Activated effector memory CD4-positive, alpha-beta T cell treated with Interleukin-2 at 50 U/mL for 16 hours (primary cell): ENCODE results near the gene GOLPH3L.
"Not testable (repeated sequence)": the region's sequence is repeated elsewhere in the genome, so short reads cannot be mapped to it uniquely, and the experiment has no call there.

Experiments
- DNase-seq: peaks from one replicate; pipeline ENCODE4 v3.0.0-alpha.2; 2020

GOLPH3L gene

DNA sequence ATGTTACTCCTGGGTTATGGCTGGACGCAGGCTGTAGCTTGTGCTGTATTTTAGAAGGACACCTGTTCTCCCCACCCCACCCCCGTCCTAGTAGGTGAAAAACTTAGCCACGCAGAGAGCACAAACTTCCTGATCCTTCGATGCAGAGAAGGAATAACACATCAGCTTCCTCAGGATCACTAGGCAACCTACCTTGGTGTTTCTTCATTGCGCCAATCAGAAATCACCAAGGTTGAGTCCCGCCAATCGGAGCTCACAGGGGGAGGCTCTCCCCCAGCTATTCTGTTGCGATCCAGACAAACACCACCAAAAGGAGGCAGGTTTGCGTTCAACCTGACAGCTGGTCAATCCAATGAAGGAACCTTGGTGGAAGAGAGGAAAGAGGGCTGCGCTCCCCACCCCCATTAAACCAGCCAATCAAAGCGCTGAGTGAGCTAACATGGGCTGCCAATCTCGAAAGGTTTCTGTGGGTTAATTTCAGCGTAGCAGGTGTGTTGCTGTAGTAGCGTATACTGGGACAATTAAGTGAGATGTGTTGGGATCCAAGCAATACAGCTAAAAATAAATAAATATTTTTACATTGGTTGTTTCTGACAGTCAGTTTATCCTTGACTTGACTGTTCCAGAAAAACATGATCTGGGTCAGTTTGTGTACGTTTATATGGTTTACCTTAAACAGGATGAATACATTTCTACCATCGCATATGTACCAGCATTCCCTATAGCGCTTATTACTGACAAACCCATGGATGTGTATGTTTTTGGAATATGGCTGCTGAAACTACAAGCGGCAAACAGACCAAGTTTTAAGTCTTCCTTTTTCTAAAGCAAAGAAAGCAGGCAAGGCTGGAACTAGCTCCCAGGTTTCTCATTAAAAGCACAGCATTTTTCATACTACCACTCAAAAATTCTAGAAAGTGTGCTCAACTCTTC, at the start of gene GOLPH3L:
TSS of gene GOLPH3L (minus strand) at position 160 of the 933 bp plus-strand sequence. CDS start 2,316 bp downstream, outside the sequence.
- peak; percentile 84 for DNase-seq

- DNase-seq, result no peak
These were observed 33.3 kb upstream of the GOLPH3L start for GRCh38 chr1:150730130-150730721.

- no peak for DNase-seq
These were observed 27.4 kb upstream of the GOLPH3L start for GRCh38 chr1:150724336-150724735.

GRCh38 chr1:150720703-150721102, 23.7 kb upstream of the GOLPH3L start, which contains the start of gene HORMAD1:
Gene HORMAD1 (minus strand): TSS chr1:150720895. CDS start chr1:150719505, 1,390 bp downstream.
- no peak for DNase-seq

DNA sequence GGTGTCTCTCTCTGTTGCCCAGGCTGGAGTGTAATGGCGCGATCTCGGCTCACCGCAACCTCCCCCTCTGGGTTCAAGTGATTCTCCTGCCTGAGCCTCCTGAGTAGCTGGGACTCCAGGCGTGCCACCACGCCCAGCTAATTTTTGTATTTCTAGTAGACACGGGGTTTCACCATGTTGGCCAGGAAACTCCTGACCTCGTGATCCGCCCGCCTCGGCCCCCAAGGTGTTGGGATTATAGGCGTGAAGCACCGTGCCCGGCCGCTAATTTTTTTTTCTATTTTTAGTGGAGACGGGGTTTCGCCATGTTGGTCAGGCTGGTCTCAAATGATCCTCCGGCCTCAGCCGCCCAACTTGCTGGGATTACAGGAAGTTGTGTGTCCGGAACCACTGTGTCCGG, 23.1 kb upstream of the GOLPH3L start:
- no peak for DNase-seq

- no peak for DNase-seq
These were observed 21.4 kb upstream of the GOLPH3L start for GRCh38 chr1:150718225-150718891.

- not testable (repeated sequence) for DNase-seq
These were observed 12.1 kb upstream of the GOLPH3L start for GRCh38 chr1:150709031-150709430.

GRCh38 chr1:150708595-150708994, 11.6 kb upstream of the GOLPH3L start:
- no peak for DNase-seq

DNA sequence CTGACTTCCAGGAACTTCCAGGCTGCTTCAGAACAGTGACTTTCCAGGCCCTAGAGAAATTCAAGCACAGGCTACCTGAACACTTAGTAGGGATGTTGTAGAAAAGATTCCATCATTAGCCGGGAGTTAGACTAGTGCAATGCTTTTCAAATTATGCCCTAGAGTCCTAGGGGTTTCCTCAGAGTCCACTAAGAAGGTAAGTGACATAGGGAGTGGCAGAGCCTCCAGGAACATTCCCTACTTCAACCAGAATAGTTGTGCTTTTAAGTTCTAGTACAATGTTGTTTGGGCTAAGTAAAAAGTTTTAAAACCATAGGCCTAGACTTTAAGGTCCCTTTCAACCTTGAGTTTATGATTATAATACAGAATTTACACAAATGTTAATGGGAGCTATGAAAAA, 9.1 kb upstream of the GOLPH3L start:
- DNase-seq, result no peak

- DNase-seq, result no peak
These were observed 6.5 kb upstream of the GOLPH3L start for GRCh38 chr1:150703427-150703826.

- no peak for DNase-seq
These were observed 364 bp downstream of the GOLPH3L start for GRCh38 chr1:150696590-150696989.

DNA sequence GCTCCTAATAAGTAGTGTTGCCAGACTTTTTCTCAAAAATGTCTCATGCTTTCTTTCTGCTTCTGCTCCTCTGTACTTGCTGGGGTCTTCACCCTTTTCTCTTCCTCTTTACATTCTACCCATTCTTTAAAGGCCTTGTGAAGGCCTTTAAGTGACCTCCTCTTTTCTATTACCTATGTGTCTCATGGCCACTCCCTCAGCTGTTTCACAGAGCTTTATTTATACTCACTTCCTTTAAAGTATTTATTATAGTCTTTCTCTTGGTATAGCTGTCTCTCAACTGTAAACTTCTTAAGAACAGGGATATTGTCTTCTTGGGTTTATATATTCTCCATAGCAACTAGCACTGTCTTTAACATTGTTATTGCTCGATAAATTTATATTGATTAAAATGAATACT, 792 bp downstream of the GOLPH3L start:
- no peak for DNase-seq

GRCh38 chr1:150695561-150695960, 1.4 kb downstream of the GOLPH3L start:
- no peak for DNase-seq

DNA sequence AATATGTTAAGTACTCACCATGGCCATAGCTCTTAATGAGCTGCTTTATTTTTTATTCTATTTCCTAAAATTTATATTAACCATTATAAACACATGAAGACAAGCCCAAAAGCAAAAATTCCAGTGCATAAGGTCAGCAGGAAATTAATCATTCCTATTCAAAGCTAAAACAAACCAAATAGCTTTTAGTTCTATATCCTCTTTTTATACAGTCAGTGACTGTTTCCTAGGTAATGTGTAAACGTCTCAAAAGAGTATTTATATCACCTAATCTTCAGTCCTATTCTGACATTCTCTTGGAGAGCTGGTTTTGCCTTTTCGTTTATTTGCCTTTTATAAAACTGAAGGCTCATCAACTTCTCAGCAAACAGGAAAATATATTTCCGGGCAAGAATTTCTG, 4.2 kb downstream of the GOLPH3L start:
- DNase-seq, result no peak

GRCh38 chr1:150688763-150689162, 8.2 kb downstream of the GOLPH3L start:
- DNase-seq, result no peak

DNA sequence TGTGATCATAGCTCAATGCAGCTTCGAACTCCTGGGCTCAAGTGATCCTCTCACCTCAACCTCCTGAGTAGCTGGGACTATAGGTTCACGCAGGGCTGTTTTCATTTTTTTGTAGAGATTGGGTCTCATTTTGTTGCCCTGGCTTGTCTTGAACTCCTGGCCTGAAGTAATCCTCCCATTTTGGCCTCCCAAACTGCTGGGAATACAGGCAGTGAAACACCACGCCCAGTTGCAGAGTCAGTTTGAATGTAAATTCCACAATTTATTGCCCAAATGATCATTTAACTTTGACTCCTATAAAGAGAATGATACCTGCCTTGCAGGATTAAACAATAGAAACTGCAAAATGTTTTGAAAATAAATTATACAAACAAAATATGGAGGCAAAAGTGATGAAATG, 10.7 kb downstream of the GOLPH3L start:
- DNase-seq, result no peak

- DNase-seq, result no peak
These were observed 13.0 kb downstream of the GOLPH3L start for GRCh38 chr1:150683914-150684313.

DNA sequence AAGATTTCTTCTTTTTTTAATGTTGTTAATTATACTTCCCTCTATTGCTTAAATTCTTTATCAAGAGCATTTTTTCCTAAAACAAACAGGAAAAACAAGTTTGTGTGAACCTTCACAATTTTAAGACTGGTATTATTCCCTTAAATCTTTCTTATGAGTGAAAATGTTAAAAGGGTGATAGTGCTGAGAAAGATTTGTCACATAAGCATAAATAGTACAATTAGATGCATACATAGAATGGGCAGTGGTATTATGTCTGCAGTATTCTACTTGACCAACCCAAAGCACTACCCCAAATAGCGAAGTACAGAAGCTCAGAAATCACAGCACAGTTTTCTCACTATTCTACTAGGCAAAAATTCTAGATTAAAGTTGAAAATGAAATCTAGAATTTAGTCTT, 18.0 kb downstream of the GOLPH3L start:
- no peak for DNase-seq

DNA sequence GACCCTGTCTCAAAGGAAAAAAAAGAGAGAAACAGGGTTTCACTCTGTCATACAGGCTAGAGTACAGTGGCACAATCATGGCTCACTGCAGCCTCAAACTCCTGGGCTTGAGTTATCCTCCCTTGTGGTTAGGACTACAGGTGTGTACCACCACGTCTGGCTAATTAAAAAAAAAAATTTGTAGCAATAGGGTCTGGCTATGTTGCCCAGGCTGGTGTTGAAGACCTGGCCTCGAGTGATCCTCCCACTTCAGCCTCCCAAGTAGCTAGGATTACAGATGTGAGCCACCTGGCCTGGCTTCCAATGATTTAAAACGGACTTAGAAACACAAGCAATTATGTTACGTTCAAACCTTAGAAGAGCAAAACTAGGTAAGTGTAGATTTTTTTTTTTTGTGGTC, 22.1 kb downstream of the GOLPH3L start:
- DNase-seq, result no peak

GRCh38 chr1:150663321-150663720, 33.6 kb downstream of the GOLPH3L start:
- no peak for DNase-seq

GRCh38 chr1:150662811-150663210, 34.1 kb downstream of the GOLPH3L start:
- DNase-seq, result no peak

DNA sequence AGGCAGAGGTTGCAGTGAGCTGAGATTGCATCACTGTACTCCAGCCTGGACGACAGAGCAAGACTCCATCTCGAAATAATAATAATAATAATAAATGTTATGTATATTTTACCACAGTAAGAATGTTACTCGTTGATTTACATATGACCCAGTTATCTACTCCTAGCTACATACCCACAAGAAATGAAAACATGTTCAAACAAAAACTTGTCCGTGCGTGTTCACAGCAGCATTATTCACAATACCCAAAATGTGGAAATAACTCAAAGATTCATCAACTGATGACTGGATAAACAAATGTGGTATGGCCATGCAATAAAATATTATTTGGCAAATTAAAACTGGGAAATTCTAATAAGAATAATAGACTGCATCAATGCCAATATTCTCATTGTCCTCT, 35.8 kb downstream of the GOLPH3L start:
- no peak for DNase-seq

DNA sequence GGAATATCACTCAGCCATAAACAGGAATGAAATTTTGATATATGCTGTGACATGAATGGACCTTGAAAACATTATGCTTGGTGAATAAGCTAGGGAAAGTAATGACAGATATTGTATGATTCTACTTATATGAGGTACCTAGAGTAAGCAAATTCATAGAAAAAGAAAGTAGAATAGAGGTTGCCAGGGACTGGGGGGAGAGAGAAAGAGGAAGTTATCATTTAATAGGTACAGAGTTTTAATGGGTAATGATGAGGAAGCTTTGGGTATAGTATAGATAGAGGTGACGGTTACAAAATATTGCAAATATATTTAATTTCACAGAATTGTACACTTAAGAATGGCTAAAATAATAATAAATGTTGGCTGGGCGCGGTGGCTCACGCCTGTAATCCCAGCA, 36.4 kb downstream of the GOLPH3L start:
- DNase-seq, result no peak

- DNase-seq, result not testable (repeated sequence)
These were observed 39.9 kb downstream of the GOLPH3L start for GRCh38 chr1:150657064-150657463.
